Measurements from ENCODE around the gene ACADS. TPM values are rescaled to one million over a fixed set of nuclear protein-coding genes. Genes with fewer than 3 reads are reported as not detected.
"Not testable (repeated sequence)": the region's sequence is repeated elsewhere in the genome, so short reads cannot be mapped to it uniquely, and the experiment has no call there.

The ACADS gene
- total RNA-seq, 1 donor from 2014 or later, result 10.8 TPM

GRCh38 chr12:120720987-120721801 lies 4.4 kb upstream of the ACADS start:
- intact Hi-C loops (cut with micrococcal nuclease), result no loop called here
- no peaks in the 10 kb centered on the region for H3K9me3 Mint-ChIP-seq
- no peak overlapping the region for H3K4me3 Mint-ChIP-seq
- H3K27me3 Mint-ChIP-seq (ENCODE audit: insufficient read depth), result no peaks in the 10 kb centered on the region
- H3K4me1 Mint-ChIP-seq (ENCODE audit: low read depth), result peaks cover 37% of the 10 kb centered on the region
- peaks cover 42% of the 10 kb centered on the region for H3K36me3 Mint-ChIP-seq (ENCODE audit: low read depth)
- DNase-seq (ENCODE audit: low spot score), result no peak
- no peak overlapping the region for H3K27ac Mint-ChIP-seq

- H3K36me3 Mint-ChIP-seq (ENCODE audit: low read depth), result peaks cover 37% of the 10 kb centered on the region
- intact Hi-C loops (cut with micrococcal nuclease), result no loop called here
- no peak for DNase-seq (ENCODE audit: low spot score)
- no peaks in the 10 kb centered on the region for H3K9me3 Mint-ChIP-seq
- no peaks in the 10 kb centered on the region for H3K27me3 Mint-ChIP-seq (ENCODE audit: insufficient read depth)
- peaks cover 42% of the 10 kb centered on the region for H3K4me1 Mint-ChIP-seq (ENCODE audit: low read depth)
- H3K4me3 Mint-ChIP-seq, result no peak overlapping the region
- no peak overlapping the region for H3K27ac Mint-ChIP-seq
Observed at GRCh38 chr12:120721866-120722265, 3.8 kb upstream of the ACADS start.

- H3K36me3 Mint-ChIP-seq (ENCODE audit: low read depth), result peaks cover 37% of the 10 kb centered on the region
- no peak overlapping the region for H3K4me3 Mint-ChIP-seq
- H3K4me1 Mint-ChIP-seq (ENCODE audit: low read depth), result peaks cover 42% of the 10 kb centered on the region
- no peak overlapping the region for H3K27ac Mint-ChIP-seq
- intact Hi-C loops (cut with micrococcal nuclease), result no loop called here
- no peaks in the 10 kb centered on the region for H3K27me3 Mint-ChIP-seq (ENCODE audit: insufficient read depth)
- no peak for DNase-seq (ENCODE audit: low spot score)
- no peaks in the 10 kb centered on the region for H3K9me3 Mint-ChIP-seq
Observed at GRCh38 chr12:120722784-120723183, 2.8 kb upstream of the ACADS start.

GRCh38 chr12:120724720-120725119 lies 906 bp upstream of the ACADS start:
- no peak overlapping the region for H3K27ac Mint-ChIP-seq
- H3K36me3 Mint-ChIP-seq (ENCODE audit: low read depth), result peaks cover 31% of the 10 kb centered on the region
- H3K9me3 Mint-ChIP-seq, result no peaks in the 10 kb centered on the region
- DNase-seq (ENCODE audit: low spot score), result no peak
- no peaks in the 10 kb centered on the region for H3K27me3 Mint-ChIP-seq (ENCODE audit: insufficient read depth)
- H3K4me3 Mint-ChIP-seq, result peak overlapping the region; percentile 94
- peaks cover 25% of the 10 kb centered on the region for H3K4me1 Mint-ChIP-seq (ENCODE audit: low read depth)
- intact Hi-C loops (cut with micrococcal nuclease), result loop anchor here (1.0 kb wide), 6 partner anchors 10 to 179 kb away; partner anchors contain the start of gene UNC119B

- H3K27me3 Mint-ChIP-seq (ENCODE audit: insufficient read depth), result no peaks in the 10 kb centered on the region
- H3K27ac Mint-ChIP-seq, result peak overlapping the region; percentile 65
- intact Hi-C loops (cut with micrococcal nuclease), result loop anchor here (1.0 kb wide), 6 partner anchors 11 to 178 kb away; partner anchors contain the start of gene UNC119B
- no peak for DNase-seq (ENCODE audit: low spot score)
- H3K4me3 Mint-ChIP-seq, result peak overlapping the region; percentile 94
- H3K9me3 Mint-ChIP-seq, result no peaks in the 10 kb centered on the region
- H3K4me1 Mint-ChIP-seq (ENCODE audit: low read depth), result peaks cover 25% of the 10 kb centered on the region
- peaks cover 33% of the 10 kb centered on the region for H3K36me3 Mint-ChIP-seq (ENCODE audit: low read depth)
Observed at GRCh38 chr12:120725151-120725658, 421 bp upstream of the ACADS start.

- H3K27ac Mint-ChIP-seq, result peak overlapping the region; percentile 87
- H3K36me3 Mint-ChIP-seq (ENCODE audit: low read depth), result peaks cover 29% of the 10 kb centered on the region
- H3K27me3 Mint-ChIP-seq (ENCODE audit: insufficient read depth), result no peaks in the 10 kb centered on the region
- H3K4me3 Mint-ChIP-seq, result peak overlapping the region; percentile 94
- H3K9me3 Mint-ChIP-seq, result no peaks in the 10 kb centered on the region
- DNase-seq (ENCODE audit: low spot score), result no peak
- H3K4me1 Mint-ChIP-seq (ENCODE audit: low read depth), result peaks cover 20% of the 10 kb centered on the region
- intact Hi-C loops (cut with micrococcal nuclease), result no loop called here
Observed at GRCh38 chr12:120726510-120726793, 826 bp downstream of the ACADS start.

GRCh38 chr12:120726961-120727360 lies 1.3 kb downstream of the ACADS start:
- H3K4me1 Mint-ChIP-seq (ENCODE audit: low read depth), result peaks cover 20% of the 10 kb centered on the region
- H3K27ac Mint-ChIP-seq, result no peak overlapping the region
- H3K4me3 Mint-ChIP-seq, result peak overlapping the region; percentile 94
- intact Hi-C loops (cut with micrococcal nuclease), result no loop called here
- no peaks in the 10 kb centered on the region for H3K27me3 Mint-ChIP-seq (ENCODE audit: insufficient read depth)
- no peaks in the 10 kb centered on the region for H3K9me3 Mint-ChIP-seq
- DNase-seq (ENCODE audit: low spot score), result no peak
- H3K36me3 Mint-ChIP-seq (ENCODE audit: low read depth), result peaks cover 27% of the 10 kb centered on the region

GRCh38 chr12:120732198-120732597 lies 6.6 kb downstream of the ACADS start:
- intact Hi-C loops (cut with micrococcal nuclease); H3K4me3 Mint-ChIP-seq; H3K4me1 Mint-ChIP-seq (ENCODE audit: low read depth); DNase-seq (ENCODE audit: low spot score); H3K9me3 Mint-ChIP-seq; H3K27ac Mint-ChIP-seq; H3K27me3 Mint-ChIP-seq (ENCODE audit: insufficient read depth): not testable (repeated sequence)
- peaks cover 18% of the 10 kb centered on the region for H3K36me3 Mint-ChIP-seq (ENCODE audit: low read depth)

- H3K27me3 Mint-ChIP-seq (ENCODE audit: insufficient read depth), result no peaks in the 10 kb centered on the region
- no peak overlapping the region for H3K4me3 Mint-ChIP-seq
- intact Hi-C loops (cut with micrococcal nuclease), result no loop called here
- H3K9me3 Mint-ChIP-seq, result no peaks in the 10 kb centered on the region
- DNase-seq (ENCODE audit: low spot score), result no peak
- H3K27ac Mint-ChIP-seq, result no peak overlapping the region
- peaks cover 16% of the 10 kb centered on the region for H3K36me3 Mint-ChIP-seq (ENCODE audit: low read depth)
- no peaks in the 10 kb centered on the region for H3K4me1 Mint-ChIP-seq (ENCODE audit: low read depth)
Observed at GRCh38 chr12:120733574-120733973, 7.9 kb downstream of the ACADS start.

- H3K9me3 Mint-ChIP-seq, result no peaks in the 10 kb centered on the region
- H3K4me3 Mint-ChIP-seq, result no peak overlapping the region
- peaks cover 16% of the 10 kb centered on the region for H3K36me3 Mint-ChIP-seq (ENCODE audit: low read depth)
- intact Hi-C loops (cut with micrococcal nuclease), result no loop called here
- H3K27ac Mint-ChIP-seq, result no peak overlapping the region
- H3K4me1 Mint-ChIP-seq (ENCODE audit: low read depth), result no peaks in the 10 kb centered on the region
- H3K27me3 Mint-ChIP-seq (ENCODE audit: insufficient read depth), result no peaks in the 10 kb centered on the region
- DNase-seq (ENCODE audit: low spot score), result no peak
Observed at GRCh38 chr12:120734210-120734609, 8.6 kb downstream of the ACADS start.

GRCh38 chr12:120735181-120735580 lies 9.6 kb downstream of the ACADS start:
- no peaks in the 10 kb centered on the region for H3K4me1 Mint-ChIP-seq (ENCODE audit: low read depth)
- H3K9me3 Mint-ChIP-seq, result no peaks in the 10 kb centered on the region
- intact Hi-C loops (cut with micrococcal nuclease), result no loop called here
- no peak overlapping the region for H3K4me3 Mint-ChIP-seq
- H3K36me3 Mint-ChIP-seq (ENCODE audit: low read depth), result peaks cover 9% of the 10 kb centered on the region
- no peak for DNase-seq (ENCODE audit: low spot score)
- H3K27ac Mint-ChIP-seq, result no peak overlapping the region
- H3K27me3 Mint-ChIP-seq (ENCODE audit: insufficient read depth), result no peaks in the 10 kb centered on the region

- Mint-ChIP-seq H3K4me1 (ENCODE audit: low read depth) (no peaks in the 10 kb centered on the region), H3K9me3 (no peaks in the 10 kb centered on the region), H3K27ac (peak overlapping the region; percentile 6)
Observed at GRCh38 chr12:120736404-120737331, 11.0 kb downstream of the ACADS start.

More at GRCh38 chr12:120736404-120737331, 11.0 kb downstream of the ACADS start:
- no peak overlapping the region for H3K4me3 Mint-ChIP-seq
- no peak for DNase-seq (ENCODE audit: low spot score)
- H3K36me3 Mint-ChIP-seq (ENCODE audit: low read depth), result peaks cover 5% of the 10 kb centered on the region
- no peaks in the 10 kb centered on the region for H3K27me3 Mint-ChIP-seq (ENCODE audit: insufficient read depth)
- intact Hi-C loops (cut with micrococcal nuclease), result no loop called here
